Measurements from ENCODE around the gene XCR1. TPM values are rescaled to one million over a fixed set of nuclear protein-coding genes. Genes with fewer than 3 reads are reported as not detected.

XCR1 gene, protein sequence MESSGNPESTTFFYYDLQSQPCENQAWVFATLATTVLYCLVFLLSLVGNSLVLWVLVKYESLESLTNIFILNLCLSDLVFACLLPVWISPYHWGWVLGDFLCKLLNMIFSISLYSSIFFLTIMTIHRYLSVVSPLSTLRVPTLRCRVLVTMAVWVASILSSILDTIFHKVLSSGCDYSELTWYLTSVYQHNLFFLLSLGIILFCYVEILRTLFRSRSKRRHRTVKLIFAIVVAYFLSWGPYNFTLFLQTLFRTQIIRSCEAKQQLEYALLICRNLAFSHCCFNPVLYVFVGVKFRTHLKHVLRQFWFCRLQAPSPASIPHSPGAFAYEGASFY
- under 1 TPM in 3 of 4 donors, not detected in 1; under 0.01 to 0.07 (median 0.04) TPM for total RNA-seq

DNA sequence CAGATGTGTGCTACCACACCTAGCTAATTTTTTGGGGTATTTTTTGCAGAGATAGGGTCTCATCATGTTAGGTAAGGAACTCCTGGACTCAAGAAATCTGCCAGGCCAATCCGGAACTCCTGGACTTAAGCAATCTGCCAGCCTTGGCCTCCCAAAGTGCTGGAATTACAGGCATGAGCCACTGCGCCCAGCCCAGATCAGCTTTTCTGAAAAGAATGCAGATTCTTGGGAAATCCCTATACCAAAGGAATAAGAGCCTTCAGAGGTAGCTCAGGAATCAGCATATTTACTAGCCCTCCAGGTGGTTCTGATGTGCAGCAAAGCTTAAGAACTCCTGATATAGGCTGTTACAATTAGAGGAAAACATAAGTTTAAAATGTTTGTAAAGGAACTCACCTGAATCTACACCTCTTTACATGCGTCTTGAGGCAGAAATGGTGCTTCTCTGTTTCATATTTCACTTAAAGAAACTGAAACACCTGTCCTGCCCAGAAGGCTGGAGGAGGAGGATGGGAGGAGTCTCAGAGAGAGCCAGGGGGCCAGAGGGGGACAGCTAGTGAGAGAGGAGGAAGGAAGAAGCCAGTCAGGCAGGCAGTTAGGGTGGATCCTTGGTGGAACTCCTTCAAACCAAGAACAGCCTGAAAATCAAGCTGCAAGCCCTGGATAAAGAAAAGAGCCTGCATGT, at the start of gene XCR1:
Gene XCR1, minus strand, starts transcription at position 463 of the 685 bp plus-strand sequence. CDS start 5,536 bp downstream, outside the sequence.
- Histone ChIP-seq H3K4me1 (no peaks in the 10 kb centered on the region), H3K4me3 (no peak within 1 kb of the TSS), H3K27ac (no peak within 1 kb of the TSS), H3K27me3 (no peaks in the 10 kb centered on the region), H3K36me3 (no peaks in the 10 kb centered on the region), H3K9me3 (peaks cover 0 to 14% (median 0%) of the 10 kb centered on the region in 3 donors)
- WGBS, 2 donors (ENCODE audit: low coverage in 1 of 2) = 80% methylated on average over 2 of the region's 3 CpGs; no CpG with 5 or more reads in 1 of the 2 donors
- ATAC-seq = no peak
- no peak for TF ChIP-seq POLR2A (IDR thresholded peaks at IDR 0.05)
- no peak for TF ChIP-seq POLR2AphosphoS5 (IDR thresholded peaks at IDR 0.05)
- TF ChIP-seq, protein P1, sequence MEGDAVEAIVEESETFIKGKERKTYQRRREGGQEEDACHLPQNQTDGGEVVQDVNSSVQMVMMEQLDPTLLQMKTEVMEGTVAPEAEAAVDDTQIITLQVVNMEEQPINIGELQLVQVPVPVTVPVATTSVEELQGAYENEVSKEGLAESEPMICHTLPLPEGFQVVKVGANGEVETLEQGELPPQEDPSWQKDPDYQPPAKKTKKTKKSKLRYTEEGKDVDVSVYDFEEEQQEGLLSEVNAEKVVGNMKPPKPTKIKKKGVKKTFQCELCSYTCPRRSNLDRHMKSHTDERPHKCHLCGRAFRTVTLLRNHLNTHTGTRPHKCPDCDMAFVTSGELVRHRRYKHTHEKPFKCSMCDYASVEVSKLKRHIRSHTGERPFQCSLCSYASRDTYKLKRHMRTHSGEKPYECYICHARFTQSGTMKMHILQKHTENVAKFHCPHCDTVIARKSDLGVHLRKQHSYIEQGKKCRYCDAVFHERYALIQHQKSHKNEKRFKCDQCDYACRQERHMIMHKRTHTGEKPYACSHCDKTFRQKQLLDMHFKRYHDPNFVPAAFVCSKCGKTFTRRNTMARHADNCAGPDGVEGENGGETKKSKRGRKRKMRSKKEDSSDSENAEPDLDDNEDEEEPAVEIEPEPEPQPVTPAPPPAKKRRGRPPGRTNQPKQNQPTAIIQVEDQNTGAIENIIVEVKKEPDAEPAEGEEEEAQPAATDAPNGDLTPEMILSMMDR (IDR thresholded peaks at IDR 0.05) = no peak
- TF ChIP-seq EP300 (IDR thresholded peaks at IDR 0.05) = no peak

DNA sequence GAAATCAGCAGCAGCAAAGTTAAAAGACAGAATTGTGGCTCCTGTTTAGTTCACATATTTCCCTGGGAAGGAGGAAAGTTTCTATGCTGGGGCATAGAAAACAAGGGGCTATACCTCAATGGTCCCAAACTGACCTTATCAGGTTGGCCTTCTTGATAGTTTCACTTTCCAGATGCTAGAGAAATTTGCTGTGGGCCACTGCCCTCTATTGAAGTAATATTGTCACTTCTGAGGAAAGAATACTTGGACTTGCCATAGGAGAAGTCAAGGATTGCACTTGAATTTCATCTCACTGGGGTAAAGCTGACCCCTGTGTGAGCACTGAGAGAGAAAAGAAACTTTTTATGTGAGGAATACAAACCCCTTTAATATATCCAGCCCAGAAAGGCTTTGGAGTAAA, 49.3 kb upstream of the XCR1 start:
- ATAC-seq = no peak
- peaks cover 0 to 10% (median 0%) of the 10 kb centered on the region in 3 donors for H3K4me1 ChIP-seq
- H3K27me3 ChIP-seq = no peaks in the 10 kb centered on the region
- no peak overlapping the region for H3K4me3 ChIP-seq
- TF ChIP-seq POLR2A (IDR thresholded peaks at IDR 0.05) (no peak), EP300 (IDR thresholded peaks at IDR 0.05) (no peak), POLR2AphosphoS5 (IDR thresholded peaks at IDR 0.05) (no peak)
- TF ChIP-seq, protein P1 (IDR thresholded peaks at IDR 0.05) = no peak
- no peak overlapping the region for H3K27ac ChIP-seq
- H3K9me3 ChIP-seq = no peaks in the 10 kb centered on the region
- H3K36me3 ChIP-seq = no peaks in the 10 kb centered on the region

DNA sequence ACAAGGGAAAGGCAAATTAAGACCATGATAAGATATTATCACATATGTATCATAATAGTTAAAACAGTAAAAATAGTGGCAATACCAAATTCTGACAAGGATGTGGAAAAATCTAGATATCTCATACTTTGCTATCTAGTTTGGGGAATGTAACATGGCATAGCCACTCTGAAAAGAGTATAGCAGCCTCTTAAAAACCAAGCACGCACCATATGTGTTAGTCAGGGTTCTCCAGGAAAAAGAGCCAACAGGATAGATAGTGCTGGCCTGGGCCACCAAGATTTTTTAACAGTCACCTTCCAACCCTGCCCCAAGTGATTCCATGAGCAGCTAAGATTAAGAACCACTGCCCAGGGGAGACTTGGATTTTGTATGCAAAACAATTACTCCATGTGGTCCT, 48.5 kb upstream of the XCR1 start:
- no peak for ATAC-seq

DNA sequence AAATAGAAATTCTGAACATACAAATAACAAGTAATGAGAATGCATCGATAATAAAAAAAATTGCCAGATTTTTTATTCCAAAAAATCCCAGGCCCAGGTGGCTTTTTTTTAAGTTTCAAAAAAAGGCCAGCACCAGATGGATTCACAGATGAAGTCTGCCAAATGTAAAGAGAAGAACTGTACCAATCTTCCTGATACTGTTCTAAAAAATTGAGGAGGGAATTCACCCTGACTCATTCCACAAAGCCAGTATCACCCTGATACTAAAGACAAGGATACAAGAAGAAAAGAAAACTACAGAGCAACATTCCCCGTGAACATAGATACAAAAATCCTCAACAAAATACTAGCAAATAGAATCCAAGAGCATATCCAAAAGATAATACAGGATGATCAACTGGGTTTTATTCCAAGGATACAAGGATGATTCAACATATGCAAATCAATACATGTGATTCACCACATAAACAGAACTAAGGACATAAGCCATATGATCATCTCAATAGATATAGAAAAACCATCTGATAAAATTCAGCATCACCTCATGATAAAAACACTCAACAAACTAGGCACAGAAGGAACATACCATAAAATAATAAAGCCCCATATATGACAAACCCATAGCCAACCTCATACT, 44.1 kb upstream of the XCR1 start:
- Histone ChIP-seq H3K36me3 (no peaks in the 10 kb centered on the region), H3K4me1 (no peaks in the 10 kb centered on the region), H3K27ac (no peak overlapping the region), H3K4me3 (no peak overlapping the region), H3K27me3 (no peaks in the 10 kb centered on the region), H3K9me3 (no peaks in the 10 kb centered on the region)
- WGBS, 2 donors (ENCODE audit: low coverage in 1 of 2) = 90 to 93% methylated on average over 1 to 2 of the region's 2 CpGs
- TF ChIP-seq, protein P1 (IDR thresholded peaks at IDR 0.05) = no peak
- no peak for TF ChIP-seq EP300 (IDR thresholded peaks at IDR 0.05)
- no peak for TF ChIP-seq POLR2A (IDR thresholded peaks at IDR 0.05)
- no peak for TF ChIP-seq POLR2AphosphoS5 (IDR thresholded peaks at IDR 0.05)
- no peak for ATAC-seq

More for the DNA sequence above, 48.5 kb upstream of the XCR1 start:
- Histone ChIP-seq H3K27me3 (no peaks in the 10 kb centered on the region), H3K27ac (no peak overlapping the region), H3K9me3 (no peaks in the 10 kb centered on the region), H3K36me3 (no peaks in the 10 kb centered on the region), H3K4me3 (no peak overlapping the region), H3K4me1 (peaks cover 0 to 10% (median 0%) of the 10 kb centered on the region in 3 donors)
- 90 to 100% methylated on average over 1 of the region's 1 CpG for WGBS, 2 donors (ENCODE audit: low coverage in 1 of 2)
- TF ChIP-seq POLR2AphosphoS5 (IDR thresholded peaks at IDR 0.05) (no peak), POLR2A (IDR thresholded peaks at IDR 0.05) (no peak), EP300 (IDR thresholded peaks at IDR 0.05) (no peak)
- TF ChIP-seq, protein P1 (IDR thresholded peaks at IDR 0.05) = no peak
